GM12878 (cell line): ENCODE results near the gene SAMD4A. TPM values are rescaled to one million over a fixed set of nuclear protein-coding genes. Genes with fewer than 3 reads are reported as not detected.

Experiments
- ATAC-seq: fragments of 200-7000 bp; cut with Tn5 transposase; 3 replicates; pipeline ENCODE4 v1.9.1; 2020; ENCODE audit warnings: mild to moderate bottlenecking, moderate library complexity
- BruUV-seq: library from RNA; stranded (reverse); fragments of 400-500 nt; replicated peaks from 2 replicates; lab custom pipeline; 2021; lab: Mats Ljungman, UMichigan
- CTCF ChIA-PET: fragments of 300-600 bp; sonication (Branson Sonifier 250); formaldehyde crosslinking; extraction: SDS; loops from one replicate; lab custom pipeline; 2021; ENCODE audit warnings: inconsistent platforms; lab: Yijun Ruan, JAX
- POLR2A ChIA-PET: fragments of 350-600 bp; formaldehyde crosslinking; extraction: SDS; loops from one replicate; lab custom pipeline; 2021; ENCODE audit warnings: inconsistent platforms; lab: Charles Lee
- RAD21 ChIA-PET: fragments of 300-600 bp; sonication (Branson Sonifier 250); formaldehyde crosslinking; loops from one replicate; lab custom pipeline; 2023; ENCODE audit warnings: antibody characterized with exemption; ENCODE audit not compliant: unreplicated experiment; lab: Charles Lee
- SMC1A ChIA-PET: fragments of 300-600 bp; sonication (Branson Sonifier 250); formaldehyde crosslinking; loops from one replicate; lab custom pipeline; 2023; ENCODE audit not compliant: unreplicated experiment, uncharacterized antibody; lab: Charles Lee
- DNase-seq: peaks from one replicate; pipeline ENCODE4 v3.0.0-alpha.2; 2011; ENCODE audit warnings: low read depth, low spot score
- FAIRE-seq: peaks from 3 replicates; lab custom pipeline; 2011; peaks lifted over from hg19 to GRCh38; lab: Jason Lieb, UNC
- H2AFZ ChIP-seq: 2 replicates; pipeline ENCODE4 v1.6.0; 2011; ENCODE audit warnings: low read depth, low read length, control low read depth; ENCODE audit not compliant: control insufficient read depth
- H3K27ac ChIP-seq: 2 replicates; pipeline ENCODE4 v1.5.1; 2011; ENCODE audit warnings: control low read depth; ENCODE audit not compliant: control insufficient read depth, insufficient read depth
- H3K27me3 ChIP-seq, 2 experiments: replicated peaks in 1 of 2; 2 replicates each; pipeline versions ENCODE4 v1.6.0 to v1.6.1; 2011; ENCODE audit warnings: low read length in 1 of 2; ENCODE audit not compliant: control insufficient read depth in 2 of 2, insufficient read depth in 2 of 2
- H3K36me3 ChIP-seq, 2 experiments: 2 replicates each; pipeline ENCODE4 v1.5.1; 2011; ENCODE audit warnings: low read length in 1 of 2; ENCODE audit not compliant: control insufficient read depth in 2 of 2, insufficient read depth in 2 of 2
- H3K4me1 ChIP-seq: 2 replicates; pipeline ENCODE4 v1.6.1; 2011; ENCODE audit warnings: mild to moderate bottlenecking, low read length, moderate library complexity, mixed read lengths; ENCODE audit not compliant: control insufficient read depth, insufficient read depth
- H3K4me2 ChIP-seq: 2 replicates; pipeline ENCODE4 v1.6.0; 2011; ENCODE audit warnings: control low read depth; ENCODE audit not compliant: control insufficient read depth, insufficient read depth
- H3K4me3 ChIP-seq: fragments of 200-600 bp; sonication (generic); 2 replicates; pipeline ENCODE4 v1.5.1; 2016
- H3K79me2 ChIP-seq: 2 replicates; pipeline ENCODE4 v1.6.0; 2011; ENCODE audit warnings: low read length; ENCODE audit not compliant: control insufficient read depth, insufficient read depth
- H3K9ac ChIP-seq: 2 replicates; pipeline ENCODE4 v1.8.0; 2011; ENCODE audit warnings: low read length, control low read depth, mixed read lengths; ENCODE audit not compliant: control insufficient read depth, insufficient read depth
- H3K9me3 ChIP-seq: replicated peaks from 3 replicates; pipeline ENCODE4 v1.5.1; 2011; ENCODE audit warnings: mild to moderate bottlenecking, low read length; ENCODE audit not compliant: control insufficient read depth, insufficient read depth
- H4K20me1 ChIP-seq: 2 replicates; pipeline ENCODE4 v1.6.0; 2011; ENCODE audit not compliant: control insufficient read depth, insufficient read depth
- BCL3 ChIP-seq: IDR thresholded peaks from 2 replicates; pipeline ENCODE4 v1.6.1; 2011; ENCODE audit warnings: borderline replicate concordance, low read depth, mild to moderate bottlenecking, moderate library complexity, low read length; ENCODE audit not compliant: insufficient read depth, poor library complexity, severe bottlenecking
- CREM ChIP-seq: IDR thresholded peaks from 2 replicates; pipeline ENCODE4 v1.6.1; 2014; ENCODE audit warnings: antibody characterized with exemption, low read depth
- MAX ChIP-seq: IDR thresholded peaks from 2 replicates; pipeline ENCODE4 v1.6.1; 2012; ENCODE audit warnings: low read depth, low read length, improper control_type of control experiment
- SP1 ChIP-seq: IDR thresholded peaks from one replicate; pipeline ENCODE4 v1.6.1; 2011; ENCODE audit warnings: low read depth, low read length
- ZBED1 ChIP-seq: IDR thresholded peaks from 2 replicates; pipeline ENCODE4 v1.6.1; 2016; ENCODE audit warnings: borderline replicate concordance
- ZNF622 ChIP-seq: fragments of 450-650 bp; IDR thresholded peaks from 2 replicates; pipeline ENCODE4 v1.6.1; 2017; ENCODE audit warnings: mild to moderate bottlenecking, inconsistent platforms
- WGBS: methylation state at CpG from one replicate; pipeline ENCODE4 v1.1.6; 2016; ENCODE audit warnings: low lambda C conversion rate; ENCODE audit not compliant: insufficient replicate concordance, insufficient coverage; ENCODE audit errors: missing lambda C conversion rate; 5-methylcytosine and 5-hydroxymethylcytosine counted together
- in situ Hi-C: fragments of 300-500 bp; cut with MboI; formaldehyde crosslinking; loops from 9 replicates; pipeline ENCODE4 v1.14.3; 2018; ENCODE audit warnings: mixed read lengths
- intact Hi-C: fragments of 100-400 bp; cut with micrococcal nuclease; formaldehyde crosslinking; loops from one replicate; pipeline ENCODE4 v1.14.2; 2022; ENCODE audit not compliant: unreplicated experiment
- polyA plus RNA-seq, 11 experiments: library from polyadenylated mRNA; depleted of rRNA in 4 of 11; unstranded in 6 of 11; stranded (reverse) in 5 of 11; fragments of >200 nt; fragmentation: Nextera tagmentation in 4 of 11; fragmentation: Illumina TruSeq in 1 of 11; extraction: Ambion mirVana in 4 of 11; extraction: Trizol in 1 of 11; gene quantifications; 1 replicate in 1 of 11; 2 replicates in 10 of 11; pipeline versions ENCODE4 v1.2.1 to v1.2.3, GENCODE V29; 2011 to 2016; ENCODE audit warnings: inconsistent platforms in 2 of 11, missing spikeins in 2 of 11, low read depth in 1 of 11
- total RNA-seq, 4 experiments: library from RNA; depleted of rRNA in 3 of 4; stranded (reverse); fragments of >200 nt in 3 of 4; fragmentation: Illumina TruSeq in 1 of 4; extraction: Trizol in 1 of 4; gene quantifications; 2 replicates each; pipeline versions ENCODE4 v1.2.1 to v1.2.3, GENCODE V29; 2013 to 2021

The SAMD4A gene
- total and polyA plus RNA-seq, 10 of the 15 experiments (the other 5 are each of a cell fraction or from before 2014, with no cell fraction given) = 0.05 to 0.56 (median 0.31) TPM

GRCh38 chr14:54771411-54772027 lies 204.6 kb downstream of the SAMD4A start:
- H3K36me3 ChIP-seq = no peaks in the 10 kb centered on the region
- intact Hi-C loops (loop anchor here (2.0 to 10.0 kb wide), 3 partner anchors 41 to 407 kb away; no protein-coding TSS in a partner anchor), in situ Hi-C loops (loop anchor here (5.0 kb wide), 1 partner anchor 214 kb away; no protein-coding TSS in a partner anchor)
- ChIA-PET RAD21 (no interaction called here), CTCF (interaction anchor here (1.4 to 3.2 kb wide), 3 partner anchors 80 to 207 kb away, joined by 4 to 14 read pairs (median 10); no protein-coding TSS in a partner anchor), SMC1A (interaction anchor here (0.7 to 8.1 kb wide), 5 partner anchors 15 to 206 kb away, joined by 3 to 87 read pairs (median 3); partner anchors contain the start of gene SAMD4A), POLR2A (no interaction called here)
- no peak overlapping the region for H3K9ac ChIP-seq
- no peaks in the 10 kb centered on the region for H4K20me1 ChIP-seq
- H3K4me2 ChIP-seq = no peak overlapping the region
- no peak for ATAC-seq
- H3K79me2 ChIP-seq = no peaks in the 10 kb centered on the region
- no peak for FAIRE-seq
- H3K4me1 ChIP-seq = peaks cover 20% of the 10 kb centered on the region
- no peak for TF ChIP-seq ZNF622
- TF ChIP-seq ZBED1 = no peak
- no peak for TF ChIP-seq CREM
- TF ChIP-seq SP1 = no peak
- no peak for TF ChIP-seq MAX
- no peak for TF ChIP-seq BCL3
- TF ChIP-seq, all 136 proteins: peak for 0
- Histone ChIP-seq H3K4me3 (no peak overlapping the region), H3K27me3 (no peaks in the 10 kb centered on the region; a peak in 1 of 4 replicates), H2AFZ (no peak overlapping the region), H3K9me3 (no peaks in the 10 kb centered on the region), H3K27ac (no peak overlapping the region)
- DNase-seq = no peak
- WGBS = 69% methylated on average over 6 of the region's 6 CpGs
- no TSS peak for BruUV-seq
